T-helper 2 cell treated with Interferon-gamma antibody and Interleukin-4, amounts not matched to agents 100 ng/mL and 5 ng/mL, for 36 hours (primary cell): Measurements from ENCODE around the gene ATXN3L. TPM values are rescaled to one million over a fixed set of nuclear protein-coding genes. Genes with fewer than 3 reads are reported as not detected.

Experiments used
- intact Hi-C: fragments of 100-400 bp; cut with micrococcal nuclease; formaldehyde crosslinking; loops from one replicate; pipeline ENCODE4 v1.15.1; 2023
- total RNA-seq: library from RNA; stranded (reverse); gene quantifications from 2 replicates; pipeline ENCODE4 v1.2.3, GENCODE V29; 2022

ATXN3L gene
- not detected in 2 replicates for total RNA-seq

DNA sequence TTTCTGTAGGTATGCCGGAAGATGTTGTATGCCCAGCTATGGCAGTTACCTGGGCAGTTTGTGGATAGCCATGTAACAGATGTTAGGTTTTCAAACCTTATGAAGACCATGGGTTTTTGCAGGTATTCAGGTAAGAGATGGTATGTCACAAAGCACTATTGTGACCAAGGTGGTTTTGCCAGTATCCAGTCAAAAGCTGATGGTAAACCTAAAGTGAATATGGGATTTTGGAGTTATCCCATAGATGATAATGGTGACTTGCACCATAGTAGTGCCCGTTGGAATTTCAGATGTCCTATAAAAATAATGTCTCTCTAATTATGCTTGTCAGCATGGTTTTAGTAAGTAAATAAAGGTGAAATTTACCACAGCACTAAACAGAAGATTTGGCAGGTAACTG is at the start of gene ATXN3L:
TSS of gene ATXN3L (minus strand) at position 101 of the 400 bp plus-strand sequence. CDS start 119 bp downstream, outside the sequence.
- intact Hi-C loops: no loop called here

DNA sequence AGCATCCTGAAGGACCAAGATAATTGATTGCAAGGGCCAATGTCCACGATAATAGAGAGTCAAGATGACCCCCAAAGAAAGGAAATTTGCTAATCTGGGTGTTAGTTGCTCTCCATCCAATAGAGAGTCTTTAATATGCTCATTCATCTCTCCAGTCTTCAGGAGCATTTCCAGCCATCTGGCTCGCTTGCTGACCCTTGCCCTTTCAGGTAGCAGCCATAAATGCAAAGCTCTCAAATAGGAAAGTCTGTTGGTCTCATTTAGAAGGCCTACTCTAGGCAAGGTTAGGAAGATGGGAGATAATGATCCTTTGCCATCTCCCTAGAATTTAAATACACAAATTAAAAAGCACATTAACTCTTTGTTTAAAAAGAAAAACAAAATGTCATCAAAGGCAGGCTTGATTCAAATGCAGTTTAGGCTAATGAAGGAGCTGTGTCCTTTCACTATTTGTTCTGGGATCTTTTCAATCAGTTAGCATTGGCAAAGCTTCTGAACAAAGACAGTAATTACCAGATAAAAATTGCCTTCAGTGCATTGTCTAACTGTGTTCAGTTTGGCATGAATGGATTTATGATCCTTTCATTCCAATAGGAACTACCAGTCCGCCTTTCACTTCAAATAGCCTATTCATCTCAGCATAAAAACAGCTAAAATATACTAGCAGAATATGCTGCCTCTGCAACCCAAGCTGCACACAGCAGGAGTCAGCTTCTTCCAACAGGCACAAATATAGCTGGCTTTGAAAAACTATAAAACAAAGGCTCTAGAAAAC is 49.6 kb upstream of the ATXN3L start:
- intact Hi-C loops: loop anchor here (5.0 kb wide), 1 partner anchor 932 kb away; no protein-coding TSS in a partner anchor

DNA sequence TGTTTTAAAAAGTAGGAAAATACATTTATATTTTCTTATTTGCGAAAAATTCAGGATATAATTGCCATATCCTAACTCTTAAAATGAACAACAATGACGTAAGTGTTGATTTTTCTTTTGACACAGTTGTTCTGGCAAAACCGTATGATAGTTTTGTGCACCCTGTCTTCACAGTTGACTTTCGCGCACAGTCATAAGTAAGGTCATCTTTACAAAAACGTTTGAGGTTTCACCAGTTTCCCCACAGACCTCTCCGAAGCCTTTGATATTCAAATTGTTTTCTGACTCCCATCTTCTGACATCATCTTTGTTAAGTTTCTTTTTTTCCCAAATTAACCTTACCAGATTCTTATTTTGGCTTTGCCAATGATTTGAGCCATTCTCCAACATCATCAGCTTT is 48.1 kb upstream of the ATXN3L start:
- intact Hi-C loops: no loop called here

DNA sequence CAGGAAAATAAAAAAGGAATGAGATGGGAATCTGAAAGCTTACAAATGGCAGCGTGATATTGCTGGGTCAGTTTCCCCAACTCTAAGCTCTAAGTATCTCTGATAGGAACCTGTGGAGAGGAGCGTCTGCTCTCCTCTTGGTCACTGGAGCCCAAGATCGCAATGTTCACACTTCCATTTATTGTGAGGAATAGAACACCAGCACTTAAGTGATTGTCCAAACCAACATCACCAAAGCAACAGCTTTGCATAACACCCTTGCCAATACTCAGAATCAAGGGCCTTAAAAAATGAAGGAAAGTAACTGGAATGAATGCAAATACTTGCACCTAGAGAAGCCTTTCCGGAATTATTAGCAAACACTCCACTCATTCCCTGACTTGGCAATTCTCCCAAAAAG is 46.8 kb upstream of the ATXN3L start:
- intact Hi-C loops: no loop called here

DNA sequence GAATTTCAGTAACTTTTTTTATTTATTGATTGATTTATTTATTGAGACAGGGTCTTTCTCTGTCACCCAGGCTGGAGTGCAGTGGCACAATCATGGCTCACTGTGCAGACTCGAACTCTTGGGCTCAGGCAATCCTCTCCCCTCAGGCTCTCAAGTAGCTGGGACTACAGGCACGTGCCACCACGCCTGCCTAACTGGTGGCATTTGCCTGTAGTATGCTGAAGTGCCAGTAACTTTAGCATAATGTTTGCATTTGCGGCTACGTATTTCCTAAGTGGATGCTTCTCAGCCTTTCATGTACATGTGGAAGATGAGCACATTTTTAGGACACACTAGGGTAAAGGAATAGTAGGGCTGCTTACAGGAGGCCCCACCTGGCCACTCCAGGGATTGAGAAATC is 45.3 kb upstream of the ATXN3L start:
- intact Hi-C loops: no loop called here

DNA sequence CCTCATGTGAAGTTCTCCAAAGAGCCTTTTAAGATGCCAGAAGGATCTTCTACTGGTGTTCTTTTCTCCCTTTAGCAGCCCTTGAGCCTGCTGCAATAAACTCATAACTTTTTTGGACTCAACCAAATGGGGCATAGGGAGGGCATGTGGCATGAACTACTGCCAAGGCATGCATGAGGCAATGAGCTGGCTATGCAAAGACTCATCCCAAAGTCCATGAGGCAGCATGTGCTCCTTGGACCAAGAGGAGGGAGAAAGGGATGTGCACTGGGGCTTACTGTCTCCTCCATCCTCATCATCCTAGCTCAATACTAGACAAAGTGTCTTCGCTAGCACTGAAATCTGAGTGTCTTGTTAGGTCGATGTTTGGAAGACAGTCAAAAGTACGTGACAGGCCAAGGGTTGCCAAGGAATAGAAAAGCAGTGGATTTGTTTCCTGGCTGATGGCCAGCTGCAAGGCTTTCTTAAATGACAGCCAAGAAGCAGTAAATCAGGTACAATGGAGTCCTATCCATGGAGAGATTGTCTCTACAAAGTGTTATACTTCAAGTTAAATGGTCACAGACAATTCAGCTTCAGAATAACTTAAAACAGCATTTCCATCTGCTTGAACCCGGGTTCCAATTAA is 44.5 kb upstream of the ATXN3L start:
- intact Hi-C loops: no loop called here

DNA sequence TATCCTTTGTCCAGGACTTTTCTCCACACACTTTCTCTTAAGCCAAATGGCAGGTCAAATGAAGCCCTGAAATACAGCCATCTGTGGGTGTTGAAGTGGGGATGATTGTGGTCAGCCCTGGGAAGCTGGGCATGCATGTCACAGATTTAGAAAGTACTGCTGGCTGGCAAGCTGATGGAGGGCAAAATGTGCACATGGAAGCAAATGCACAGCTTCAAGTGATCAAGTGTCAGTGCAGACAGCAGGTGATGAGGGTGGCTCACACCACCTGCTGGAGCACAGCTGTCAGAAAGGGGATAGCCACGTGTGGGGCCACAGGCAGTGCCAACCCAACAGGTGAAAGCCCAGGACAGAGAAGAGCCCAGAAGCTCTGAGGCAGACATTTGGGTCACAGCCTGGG is 40.3 kb upstream of the ATXN3L start:
- intact Hi-C loops: no loop called here

DNA sequence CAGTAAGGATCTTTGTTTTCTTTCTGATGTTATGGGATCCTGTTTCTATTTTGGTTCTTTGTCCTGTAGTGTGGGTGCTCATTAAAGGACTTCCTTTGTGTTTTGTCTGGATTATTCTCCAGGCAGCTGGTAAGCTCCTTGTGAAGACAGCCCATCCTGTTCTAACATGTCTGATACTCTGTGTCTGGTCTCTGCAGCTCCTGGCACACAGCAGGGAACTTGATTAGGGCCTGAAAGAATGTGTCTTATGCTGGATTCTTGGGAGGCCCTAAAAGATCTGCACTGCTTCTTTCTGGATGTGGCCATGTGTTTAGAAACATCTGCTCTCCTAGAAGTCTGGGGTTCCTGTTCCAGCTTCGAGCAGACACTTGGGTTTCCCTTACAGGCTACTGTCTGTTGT is 38.1 kb upstream of the ATXN3L start:
- intact Hi-C loops: no loop called here

DNA sequence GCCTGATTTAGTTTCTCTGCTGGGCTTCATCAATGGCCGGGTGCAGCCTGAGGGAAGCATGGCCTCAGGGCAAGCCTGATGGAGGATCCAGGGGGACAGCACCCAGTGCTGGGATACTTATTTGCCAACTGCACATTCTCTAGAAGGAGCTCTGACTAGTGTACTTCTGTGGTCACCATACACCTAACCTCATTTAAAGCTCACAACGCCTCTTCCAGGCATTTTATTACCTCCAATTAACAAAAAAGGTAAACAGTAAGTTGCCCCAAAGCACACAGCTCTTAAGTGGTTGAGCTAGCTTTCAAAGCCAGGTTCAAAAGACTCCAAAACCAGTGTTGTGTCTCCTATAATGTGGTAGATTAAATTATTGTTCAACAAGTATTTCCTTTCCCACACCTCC is 26.8 kb upstream of the ATXN3L start:
- intact Hi-C loops: no loop called here

DNA sequence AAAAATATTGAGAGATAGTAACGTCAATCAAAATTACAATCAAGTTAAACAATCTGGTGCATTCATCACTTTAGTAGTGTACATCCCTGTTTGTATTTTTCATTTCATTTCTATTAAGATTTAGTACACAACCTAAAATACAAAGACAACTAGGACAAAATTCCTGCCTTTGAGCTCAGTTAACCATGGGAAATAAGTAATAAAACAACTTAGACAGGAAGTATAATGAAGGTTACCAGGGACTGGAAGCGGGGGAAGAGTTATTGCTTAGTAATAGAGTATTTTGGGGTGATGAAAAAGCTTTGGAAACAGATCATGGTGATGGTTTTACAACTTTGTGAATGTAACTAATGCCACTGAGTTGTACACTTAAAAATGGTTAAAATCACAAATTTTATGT is 25.6 kb upstream of the ATXN3L start:
- intact Hi-C loops: no loop called here

DNA sequence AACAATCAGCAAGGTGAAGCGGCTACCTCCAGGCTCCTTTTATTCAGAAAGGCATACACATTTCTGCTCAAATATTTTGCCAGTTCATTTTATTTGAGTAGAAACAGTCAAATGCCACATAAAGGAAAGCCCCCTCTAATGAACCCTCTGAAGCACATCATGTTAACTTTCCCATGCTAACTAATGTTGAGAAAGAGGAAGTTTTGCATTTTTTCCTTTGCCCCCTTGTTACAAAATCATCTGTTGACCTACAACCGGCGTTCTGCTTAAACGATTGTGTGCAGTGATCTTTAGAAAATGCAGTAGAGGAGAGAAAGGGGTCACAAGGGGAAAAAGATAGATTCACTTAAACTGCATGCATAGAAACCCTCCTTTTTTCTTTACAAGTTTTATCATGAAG is 25.2 kb upstream of the ATXN3L start:
- intact Hi-C loops: no loop called here

DNA sequence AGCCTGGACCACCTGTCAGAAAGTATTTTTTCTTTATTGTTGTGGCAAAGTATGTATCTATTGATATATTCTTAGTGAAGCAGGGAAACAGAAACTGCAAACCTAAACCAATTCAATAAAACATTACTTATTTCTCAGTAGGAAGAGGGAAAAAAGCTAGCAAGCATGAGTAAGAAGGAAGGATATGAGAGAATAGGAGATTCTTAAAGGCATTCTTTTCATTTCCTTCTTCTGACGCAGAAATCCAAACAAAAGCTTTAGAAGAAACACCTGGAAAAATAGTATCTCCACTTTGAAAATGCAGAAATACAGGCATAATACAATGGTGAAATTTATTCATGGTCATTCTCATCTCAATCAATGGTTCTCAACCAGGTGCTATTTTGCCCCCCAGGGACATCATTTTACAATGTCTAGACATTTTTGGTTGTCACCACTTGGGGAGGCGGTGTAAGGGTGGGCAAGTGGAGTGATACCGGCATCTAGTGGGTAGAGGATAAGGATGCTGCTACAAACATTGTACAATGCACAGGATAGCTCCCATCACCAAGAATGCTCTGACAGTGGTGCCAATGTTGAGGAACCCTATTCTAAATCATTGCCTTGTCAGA is 21.7 kb upstream of the ATXN3L start:
- intact Hi-C loops: no loop called here

DNA sequence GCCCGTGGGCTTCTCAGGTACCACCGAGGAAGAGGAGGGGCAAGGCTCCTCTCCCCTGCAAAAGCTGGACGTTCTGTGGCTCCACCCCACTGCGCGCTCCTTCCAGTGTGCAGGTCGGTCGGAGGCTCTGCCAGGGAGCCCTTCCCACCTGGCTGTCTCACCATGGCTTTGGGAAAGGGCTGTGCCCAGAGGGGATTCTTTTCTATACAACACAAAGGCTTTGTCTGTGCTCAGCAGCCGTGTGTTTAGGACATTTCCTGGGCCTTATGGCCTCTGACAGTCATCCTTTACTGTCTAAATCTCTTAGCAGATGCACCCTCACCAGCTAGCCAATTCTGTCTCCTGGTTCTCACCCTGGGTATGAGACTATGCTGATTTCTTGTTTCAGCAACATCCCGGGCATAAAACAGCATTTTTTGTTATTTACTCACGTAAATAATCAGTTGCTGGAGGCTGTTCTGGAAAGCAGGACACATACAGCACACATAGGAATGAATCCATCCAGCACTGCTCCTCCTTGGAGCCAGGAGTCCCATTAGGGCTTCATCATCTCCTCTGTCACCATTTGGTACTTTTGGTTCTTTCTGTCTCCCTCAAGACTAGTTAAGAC is 20.4 kb upstream of the ATXN3L start:
- intact Hi-C loops: no loop called here

DNA sequence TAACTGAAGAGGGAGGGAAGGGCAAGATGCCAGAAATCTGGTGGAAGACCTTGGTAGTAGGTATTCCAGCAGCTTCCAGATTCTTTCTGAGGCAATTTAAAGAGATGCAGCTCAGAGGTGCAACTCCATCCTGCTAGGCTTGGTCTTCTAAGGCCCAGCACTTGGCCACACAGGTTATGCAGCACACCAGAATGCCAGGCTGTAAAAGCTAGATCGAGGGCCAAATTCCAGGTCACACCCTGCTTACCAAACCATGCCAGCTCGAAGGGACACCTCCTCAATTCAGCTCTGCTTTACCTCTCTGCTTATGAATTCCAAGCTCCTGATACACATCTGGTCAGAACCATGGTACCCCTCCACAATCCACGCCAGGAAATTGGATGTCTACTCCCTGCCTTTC is 19.8 kb upstream of the ATXN3L start:
- intact Hi-C loops: no loop called here

DNA sequence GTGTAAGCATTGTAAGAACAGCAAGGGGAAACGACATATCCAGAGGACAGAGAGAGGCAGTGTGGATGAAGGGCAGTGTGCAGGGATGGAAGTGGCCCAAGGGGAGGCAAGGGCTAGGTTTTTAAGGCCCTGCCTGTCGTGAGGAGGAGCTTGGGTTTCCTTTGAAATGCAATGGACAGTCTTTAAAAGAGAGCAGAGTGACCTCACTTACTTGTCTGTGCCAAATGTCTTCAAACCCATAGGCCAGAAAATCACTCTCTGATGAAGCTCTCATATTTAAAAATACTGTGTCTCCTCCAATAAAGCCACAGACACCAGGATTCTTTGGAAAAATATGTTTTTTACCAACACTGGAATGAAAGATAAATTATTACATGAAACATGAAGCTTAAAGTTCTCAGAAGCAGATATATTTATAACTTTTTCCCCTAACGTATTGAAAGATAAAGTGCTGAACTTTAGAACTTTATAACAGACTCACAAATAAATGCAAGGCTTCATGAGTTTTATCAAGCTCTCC is 19.2 kb upstream of the ATXN3L start:
- intact Hi-C loops: no loop called here

DNA sequence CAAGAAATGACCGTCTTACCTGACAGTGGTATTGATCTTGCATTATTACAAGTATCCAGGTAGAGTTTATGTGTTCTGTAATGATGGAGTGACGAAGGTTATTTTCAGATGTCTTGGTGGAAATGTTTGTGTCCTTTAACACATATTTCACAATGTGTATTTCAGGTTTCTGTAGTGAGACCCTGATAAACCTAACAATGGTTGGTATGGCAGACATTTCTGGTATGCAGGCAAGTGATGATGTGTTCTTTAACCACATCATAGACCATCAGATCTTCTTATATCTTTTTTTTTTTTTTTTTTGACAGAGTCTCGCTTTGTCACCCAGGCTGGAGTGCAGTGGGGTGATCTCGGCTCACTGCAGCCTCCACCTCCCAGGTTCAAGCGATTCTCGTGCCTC is 14.6 kb upstream of the ATXN3L start:
- intact Hi-C loops: no loop called here

DNA sequence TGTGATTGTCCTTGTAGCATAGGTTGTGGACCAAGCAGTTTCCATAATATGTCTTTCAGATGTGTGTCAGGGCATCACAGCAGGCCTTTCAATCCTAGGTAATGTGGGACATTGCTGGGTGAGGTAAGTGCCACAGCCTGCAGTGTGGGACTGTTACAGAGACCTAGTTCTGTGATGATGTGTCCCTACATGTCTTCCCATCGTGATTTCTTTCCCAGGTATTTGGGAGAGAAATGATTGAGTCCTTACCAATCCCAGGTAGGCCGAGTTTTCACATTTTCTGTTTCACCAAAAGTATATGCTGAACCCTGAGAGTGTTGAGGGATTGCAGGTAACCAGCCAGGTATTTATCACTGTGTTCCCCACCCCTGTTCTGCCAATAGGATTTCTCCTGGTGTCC is 10.6 kb upstream of the ATXN3L start:
- intact Hi-C loops: no loop called here

DNA sequence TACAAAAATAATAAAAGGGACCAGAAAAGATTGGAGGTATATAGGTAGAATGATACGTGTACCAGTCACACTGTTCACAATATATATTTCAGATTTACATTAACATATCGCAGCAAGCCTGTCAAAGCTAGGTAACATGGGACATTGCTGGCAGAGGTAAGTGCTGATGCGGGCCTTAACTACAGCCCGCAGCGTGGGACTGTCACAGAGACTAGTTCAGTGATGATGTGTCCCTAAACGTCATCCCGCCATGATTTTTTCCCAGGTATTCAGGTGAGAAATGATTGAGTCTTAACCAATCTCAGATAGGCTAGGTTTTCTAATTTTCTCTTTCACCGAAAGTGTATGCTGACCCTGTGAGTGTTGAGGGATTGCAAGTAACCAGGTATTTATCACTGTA is 7.8 kb upstream of the ATXN3L start:
- intact Hi-C loops: no loop called here

DNA sequence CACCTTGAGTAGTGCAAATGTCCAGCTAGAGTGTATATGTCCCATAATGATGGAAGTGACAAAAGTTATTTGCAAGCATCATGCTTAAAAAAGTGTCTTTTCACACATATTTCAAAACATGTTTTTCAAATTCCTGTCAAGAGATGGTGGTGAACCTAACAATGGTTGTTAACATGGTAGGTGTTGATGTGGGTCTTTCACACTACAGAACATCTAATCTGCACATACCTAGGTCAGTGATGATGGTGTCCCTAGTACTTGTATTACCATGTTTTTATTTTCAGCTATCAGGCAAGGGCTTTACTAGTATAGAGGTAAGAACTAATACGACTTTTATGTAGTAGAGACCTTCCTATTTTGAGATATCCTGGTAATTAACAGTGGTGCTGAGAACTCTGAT is 3.4 kb upstream of the ATXN3L start:
- intact Hi-C loops: no loop called here

DNA sequence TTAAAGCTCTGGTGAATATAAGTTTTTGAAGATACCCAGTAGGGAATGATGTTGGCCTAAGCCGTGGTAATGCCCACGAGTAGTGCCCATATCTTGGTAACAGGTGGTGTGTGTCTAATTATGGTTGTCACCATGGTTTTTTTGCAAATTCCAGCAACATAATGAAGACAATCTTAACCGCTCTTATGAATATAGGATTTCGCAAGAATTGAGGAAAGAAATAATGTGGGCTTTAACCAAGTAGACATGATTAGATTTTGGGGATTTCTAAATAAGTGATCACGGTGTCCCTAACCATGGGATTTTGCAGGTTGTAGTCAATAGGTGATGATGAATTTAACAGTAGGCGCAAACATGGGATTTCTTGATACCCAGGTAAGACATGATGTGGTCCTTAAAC is 2.5 kb downstream of the ATXN3L start:
- intact Hi-C loops: no loop called here

DNA sequence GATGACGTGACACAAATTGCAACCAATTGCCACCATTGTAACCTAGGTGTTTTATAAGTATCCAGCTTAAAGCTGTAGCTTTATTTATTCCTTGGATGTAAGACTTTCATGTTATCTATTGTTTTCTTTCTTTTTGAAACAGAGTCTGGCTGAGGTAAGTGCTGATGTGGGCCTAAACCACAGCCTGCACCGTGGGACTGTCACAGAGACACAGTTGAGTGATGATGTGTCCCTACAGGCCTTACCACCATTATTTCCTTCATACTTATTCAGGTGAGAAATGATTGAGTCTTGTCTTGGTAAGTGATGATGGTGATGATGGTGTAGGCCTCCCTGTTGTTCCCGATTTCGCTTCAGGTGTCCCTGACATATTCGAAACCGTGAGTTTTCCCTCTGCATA is 8.3 kb downstream of the ATXN3L start:
- intact Hi-C loops: no loop called here

DNA sequence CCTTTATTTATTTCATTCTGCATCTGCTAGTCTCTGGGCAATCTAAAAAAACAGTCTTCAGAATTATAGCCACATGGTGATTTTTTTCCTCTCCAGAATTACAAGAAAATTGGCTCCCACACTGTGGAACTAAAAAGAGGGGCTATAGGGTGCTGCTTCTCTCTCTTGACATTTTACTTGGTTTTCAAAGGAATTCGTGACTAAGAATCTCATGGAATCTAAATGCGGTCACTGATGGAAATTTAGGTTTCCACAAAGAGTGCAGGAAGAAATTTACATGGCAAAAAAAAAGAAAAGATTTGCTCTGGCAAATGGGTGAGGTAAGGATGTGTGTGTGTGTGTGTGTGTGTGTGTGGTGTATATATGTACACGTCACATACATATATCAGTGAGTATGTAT is 10.2 kb downstream of the ATXN3L start:
- intact Hi-C loops: no loop called here
